CD4-positive, alpha-beta T cell treated with Interleukin-12 subunit alpha and Interleukin-12 subunit beta, for 1 hour (primary cell): Measurements from ENCODE around the gene CAD.
"Not testable (repeated sequence)": the region's sequence is repeated elsewhere in the genome, so short reads cannot be mapped to it uniquely, and the experiment has no call there.

ENCODE experiments used
- DNase-seq: peaks from one replicate; pipeline ENCODE4 v3.0.0-alpha.2; 2020

Gene CAD

DNA sequence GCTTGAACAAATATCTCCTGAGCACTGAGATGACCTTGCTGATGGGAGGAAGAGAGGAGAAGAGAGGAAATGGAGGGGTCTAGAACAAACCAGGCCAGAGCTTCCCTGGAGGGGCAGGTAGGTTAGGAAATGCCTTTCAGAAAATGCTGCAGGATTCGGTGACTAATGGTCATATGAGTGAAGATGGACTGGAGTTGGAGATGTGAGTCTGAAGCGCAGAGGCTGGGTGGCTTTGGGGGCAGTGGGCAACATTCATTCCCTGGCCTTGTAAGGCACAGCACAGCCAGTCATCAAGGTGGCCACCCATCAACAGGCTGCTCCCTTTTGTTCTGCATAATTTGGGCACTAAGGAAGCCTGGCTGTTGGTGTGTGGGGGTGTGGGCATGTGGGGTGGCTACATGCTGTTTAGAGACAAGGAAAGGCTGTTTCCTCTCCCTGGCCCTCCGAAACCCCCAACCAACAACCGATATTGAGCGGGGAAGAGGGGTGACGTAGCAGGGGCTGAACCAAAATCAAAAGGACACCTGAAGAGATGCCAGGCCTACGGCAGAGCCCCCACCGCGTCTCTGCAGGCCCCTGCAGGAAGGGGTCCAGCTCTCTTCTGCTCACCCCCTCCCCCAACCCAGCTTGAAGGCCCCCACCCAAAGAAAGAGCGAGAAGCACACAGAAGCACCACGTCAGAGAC is 44.2 kb downstream of the CAD start:
- no peak for DNase-seq

DNA sequence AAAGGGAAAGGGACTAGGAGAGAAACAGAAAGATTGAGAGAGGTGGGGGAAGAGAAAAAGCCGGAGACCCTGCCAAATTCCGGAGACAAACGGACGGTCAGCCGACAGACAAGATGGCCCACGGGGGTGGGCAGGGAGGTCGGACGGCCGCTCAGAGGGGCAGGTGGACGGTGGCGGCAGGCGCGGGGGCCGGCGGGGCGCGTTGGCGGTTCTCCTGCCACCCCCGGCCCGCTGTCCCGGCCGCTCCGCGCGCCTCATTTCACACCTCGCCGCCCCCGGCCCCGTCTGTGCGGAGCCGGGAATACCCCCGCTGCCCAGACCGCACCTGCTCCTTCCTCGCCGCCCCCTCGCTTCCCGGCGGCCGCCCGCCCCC is 44.7 kb downstream of the CAD start:
- DNase-seq, result no peak

DNA sequence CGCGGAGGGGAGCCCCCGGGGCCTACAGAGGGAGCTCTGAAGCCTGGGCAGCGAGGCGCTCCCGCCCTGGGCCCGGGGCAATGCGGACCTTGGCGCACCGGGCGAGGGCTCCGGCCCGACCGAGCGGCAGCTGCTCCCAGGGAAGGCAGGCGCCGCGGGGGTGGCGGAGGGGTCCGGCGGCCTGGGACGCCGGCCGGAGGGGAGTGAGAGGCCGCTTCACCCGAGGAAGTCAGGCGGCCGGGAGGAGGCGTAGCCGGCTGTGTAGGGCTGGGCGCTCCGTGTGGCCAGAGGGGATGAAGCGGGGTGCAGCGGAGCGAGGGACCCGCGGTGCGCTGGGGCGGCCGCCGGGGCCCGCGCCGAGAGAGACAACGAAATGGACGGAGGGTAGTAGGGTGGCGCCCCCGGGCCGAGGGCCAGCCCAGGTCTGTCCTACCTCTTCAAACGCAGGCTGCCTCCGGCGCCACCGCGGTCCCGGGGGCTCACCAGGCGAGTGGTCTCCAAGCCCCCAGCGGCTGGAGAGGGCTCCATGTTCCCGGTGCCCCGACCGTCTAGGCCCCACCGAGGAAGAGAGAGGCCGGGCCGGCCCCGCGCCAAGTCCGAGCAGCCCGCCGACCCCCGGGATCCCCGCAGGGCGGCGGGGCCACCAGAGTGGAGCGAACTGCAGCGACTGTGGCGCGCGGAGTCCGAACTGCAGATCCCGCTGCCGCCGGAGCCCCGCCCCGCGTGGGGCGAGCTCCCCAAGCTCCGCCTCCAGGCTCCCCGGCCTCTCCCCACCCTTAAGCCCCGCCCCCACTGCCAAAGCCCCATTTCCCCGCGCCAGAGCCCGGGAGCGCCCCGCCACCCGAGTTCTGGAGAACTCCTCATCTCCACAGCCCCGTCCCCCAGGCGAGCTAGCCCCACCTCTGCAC is 45.5 kb downstream of the CAD start, which contains the start of gene SLC30A3:
SLC30A3 (minus strand) TSS at position 669 of the 908 bp plus-strand sequence; CDS start at position 528, 141 bp downstream.
- peak; percentile 77 for DNase-seq

DNA sequence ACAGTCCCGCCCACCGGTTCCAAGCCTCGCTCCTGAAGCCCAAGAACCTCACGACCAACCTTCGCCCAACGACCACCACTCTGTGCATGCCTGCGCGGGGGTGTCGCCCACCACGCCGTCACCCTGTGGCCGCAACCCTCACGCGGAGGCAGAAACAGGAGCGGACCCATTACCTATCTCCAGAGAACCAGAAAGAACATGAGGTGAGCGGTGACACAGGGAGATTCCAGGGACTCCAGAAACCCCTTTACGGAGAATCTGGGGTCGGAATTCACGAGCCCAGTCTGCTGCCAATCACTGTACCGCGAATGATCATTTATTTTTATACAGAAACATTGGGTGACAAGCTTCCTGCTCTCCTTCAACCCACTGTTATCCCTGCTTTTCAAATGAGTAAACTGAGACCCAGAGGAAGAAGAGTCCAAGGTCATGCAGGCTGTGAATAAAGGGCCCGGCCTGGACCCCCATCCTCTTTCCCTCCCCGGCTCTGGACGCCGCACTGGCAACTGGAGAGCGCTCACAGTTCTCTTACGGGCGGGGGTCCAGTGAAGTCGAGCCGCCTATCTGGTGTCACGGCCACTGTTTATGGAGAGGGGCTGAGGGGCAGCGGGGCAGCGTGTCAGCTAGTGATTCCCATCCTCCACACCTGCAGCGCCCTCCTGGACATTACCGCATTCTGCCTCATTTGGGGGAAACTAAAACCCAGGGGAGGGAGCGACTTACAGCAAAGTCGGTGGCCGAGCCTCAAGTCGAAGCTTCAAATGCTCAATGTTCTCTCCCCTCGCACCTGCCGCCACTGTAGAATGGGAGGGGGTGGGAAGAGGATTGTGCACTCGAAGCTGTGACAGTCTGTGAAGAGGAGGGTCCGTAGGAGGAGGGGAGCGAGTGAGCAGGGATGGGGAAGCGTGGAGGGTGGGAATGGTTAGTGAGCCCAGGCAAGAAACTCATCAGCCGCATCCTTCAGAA is 46.4 kb downstream of the CAD start:
- peak; percentile 12 for DNase-seq

DNA sequence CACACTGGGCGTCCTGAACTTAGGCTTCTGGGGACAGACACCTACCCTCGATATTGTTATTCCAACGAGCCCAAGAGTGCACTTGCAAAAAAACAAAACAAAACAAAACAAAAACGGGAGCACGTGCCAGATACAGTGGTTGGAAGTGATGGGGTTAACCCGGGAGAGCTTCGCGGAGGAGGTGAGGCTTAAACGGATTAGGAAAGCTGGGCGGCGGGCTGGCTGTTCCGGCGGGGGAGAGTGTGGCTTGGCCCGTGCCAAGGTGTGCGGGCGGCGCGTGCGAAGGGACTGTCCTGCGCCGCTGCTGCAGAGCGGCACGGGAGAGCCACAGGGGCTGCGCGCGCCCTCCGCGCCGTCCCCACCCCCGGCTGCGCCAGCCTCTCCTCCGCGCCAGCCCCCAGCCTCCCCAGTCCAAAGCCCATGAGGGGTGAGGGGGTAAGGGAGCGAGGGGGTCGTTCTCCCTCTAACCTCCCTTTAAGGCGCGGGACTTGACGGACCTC is 47.1 kb downstream of the CAD start:
- peak; percentile 22 for DNase-seq

DNA sequence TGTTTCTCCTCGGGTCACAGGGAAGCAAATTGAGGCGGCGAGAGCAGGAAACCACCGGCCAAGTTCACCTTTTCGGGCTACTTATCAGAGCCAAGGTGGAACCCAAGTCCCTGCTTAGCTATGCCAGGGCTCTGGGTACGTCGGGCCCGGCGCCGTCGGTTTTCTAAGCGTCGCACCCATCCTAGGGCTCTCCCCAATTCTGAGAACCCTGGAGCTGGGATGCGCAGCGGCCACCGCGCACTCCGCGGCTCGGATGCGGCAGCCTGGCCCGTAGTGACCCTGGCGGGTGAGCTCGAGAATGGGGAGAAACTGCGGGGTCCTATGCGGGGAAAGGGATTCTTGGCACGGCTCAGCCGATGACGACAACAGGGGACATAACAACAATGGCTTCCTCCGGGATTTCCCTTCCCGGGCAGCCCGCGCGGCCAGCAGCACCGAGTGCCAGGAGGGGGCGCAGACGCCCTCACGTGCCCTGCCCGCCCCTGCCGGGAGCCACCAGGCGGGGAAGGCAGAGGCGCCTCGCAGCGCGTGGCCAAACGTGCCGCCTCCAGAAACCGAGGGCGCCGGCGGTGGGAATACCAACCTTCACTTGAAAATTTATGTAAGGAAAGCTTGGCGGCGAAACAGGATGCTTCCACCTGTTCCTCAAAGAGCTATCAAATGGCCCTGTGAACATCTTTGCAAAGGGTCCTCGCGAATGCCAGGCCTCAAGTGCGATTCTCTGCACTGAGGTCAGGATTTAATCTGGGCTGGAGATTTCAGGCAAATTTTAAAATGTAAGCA is 47.8 kb downstream of the CAD start:
- DNase-seq, result peak; percentile 77

DNA sequence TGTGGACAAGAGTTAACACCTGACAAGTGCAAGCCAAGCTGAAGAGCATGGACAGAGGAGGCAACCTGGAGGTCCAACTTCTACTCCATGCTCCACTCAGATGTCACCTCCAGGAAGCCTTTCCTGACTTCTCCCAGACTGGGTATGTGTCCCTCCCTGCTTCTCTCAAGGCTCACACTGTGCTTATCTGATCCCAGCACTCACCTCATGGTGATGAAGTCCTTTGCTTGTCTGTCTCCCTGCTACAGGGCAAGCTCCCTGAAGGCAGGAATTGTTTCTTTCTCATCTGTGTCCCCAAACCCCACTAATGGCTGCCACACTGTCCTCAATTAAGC is 48.3 kb downstream of the CAD start:
- no peak for DNase-seq

DNA sequence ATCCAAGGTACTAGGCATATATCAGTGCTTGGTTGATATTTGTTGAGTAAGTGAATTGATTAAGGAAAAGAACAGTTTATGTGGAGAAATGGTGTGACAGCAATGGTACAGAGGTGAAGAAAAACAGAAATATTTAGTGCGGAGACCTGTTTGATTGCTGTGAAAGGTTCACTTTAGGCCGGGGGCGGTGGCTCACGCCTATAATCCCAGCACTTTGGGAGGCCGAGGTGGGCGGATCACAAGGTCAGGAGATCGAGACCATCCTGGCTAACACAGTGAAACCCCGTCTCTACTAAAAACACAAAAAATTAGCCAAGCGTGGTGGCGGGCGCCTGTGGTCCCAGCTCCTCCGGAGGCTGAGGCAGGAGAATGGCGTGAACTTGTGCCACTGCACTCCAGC is 51.1 kb downstream of the CAD start:
- DNase-seq, result not testable (repeated sequence)

DNA sequence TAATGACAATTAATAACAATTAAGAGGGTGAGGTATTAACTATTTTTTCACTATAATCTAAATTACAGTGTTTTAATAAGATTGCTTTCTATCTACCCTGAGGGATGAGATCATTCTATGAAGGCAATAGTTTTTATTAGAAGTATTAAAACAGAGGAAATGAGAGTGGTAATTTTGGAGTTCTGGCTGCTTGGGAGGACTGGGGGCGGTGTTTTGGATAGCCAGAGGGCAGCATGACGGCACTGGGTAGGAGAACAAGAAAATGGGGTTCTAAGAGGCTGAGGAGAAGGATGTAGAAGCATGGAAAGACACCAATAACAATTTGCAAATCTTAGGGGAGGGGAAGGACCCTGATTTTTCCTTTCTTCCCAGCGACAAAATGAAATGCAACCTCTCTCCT is 53.0 kb downstream of the CAD start:
- DNase-seq, result no peak

DNA sequence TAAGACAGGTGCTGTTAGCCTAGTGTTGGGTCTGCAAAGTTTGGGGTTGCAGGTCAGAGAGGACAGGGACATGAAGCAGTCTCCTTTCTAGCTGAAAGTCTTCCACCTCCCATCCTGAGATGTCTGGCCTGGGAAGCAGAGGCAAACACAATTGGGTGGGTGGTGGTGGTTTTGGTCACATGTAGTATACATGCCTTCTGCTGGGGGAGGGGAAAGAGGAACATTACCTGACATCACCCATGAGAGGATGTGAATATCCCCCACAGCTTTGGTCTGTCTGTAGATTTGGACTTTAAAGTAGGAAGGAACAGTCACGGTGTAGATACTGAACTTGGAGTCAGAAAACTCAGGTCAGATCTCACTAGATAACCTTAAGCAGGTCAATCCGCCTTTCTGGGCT is 53.5 kb downstream of the CAD start:
- no peak for DNase-seq

DNA sequence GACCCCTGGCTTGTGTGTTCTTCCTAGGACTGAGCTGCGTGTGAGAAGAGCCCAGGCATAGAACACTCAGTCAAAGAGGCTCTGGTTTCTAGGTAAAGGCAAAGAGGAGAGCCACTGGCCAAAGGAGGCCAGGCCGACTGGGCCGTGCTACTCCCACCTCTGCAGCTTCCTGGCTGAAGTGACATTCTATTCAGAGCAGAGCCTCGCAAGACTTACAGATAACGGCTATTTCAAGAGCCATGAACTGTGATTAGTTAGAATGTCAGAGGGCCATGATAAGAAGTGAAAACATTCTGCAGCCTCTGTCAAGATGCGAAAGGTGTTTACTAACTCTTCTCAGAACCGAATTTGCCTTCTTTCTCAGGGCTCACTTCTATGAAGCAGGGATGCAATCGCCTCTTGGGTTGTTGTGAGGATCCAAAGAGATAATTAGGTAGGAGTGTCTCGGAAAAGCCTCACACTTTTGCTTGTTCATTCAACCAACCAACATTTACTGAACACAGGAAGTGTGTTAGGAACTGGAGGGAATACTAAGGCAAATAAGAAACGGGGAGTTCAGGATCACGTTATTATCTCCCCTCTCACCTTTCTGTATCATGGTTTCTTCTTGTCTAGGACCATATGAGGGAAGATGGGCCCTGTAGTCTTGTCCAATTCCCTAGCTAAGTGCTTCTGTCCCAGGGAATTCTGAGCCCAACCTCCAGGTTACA is 54.6 kb downstream of the CAD start:
- DNase-seq, result no peak

DNA sequence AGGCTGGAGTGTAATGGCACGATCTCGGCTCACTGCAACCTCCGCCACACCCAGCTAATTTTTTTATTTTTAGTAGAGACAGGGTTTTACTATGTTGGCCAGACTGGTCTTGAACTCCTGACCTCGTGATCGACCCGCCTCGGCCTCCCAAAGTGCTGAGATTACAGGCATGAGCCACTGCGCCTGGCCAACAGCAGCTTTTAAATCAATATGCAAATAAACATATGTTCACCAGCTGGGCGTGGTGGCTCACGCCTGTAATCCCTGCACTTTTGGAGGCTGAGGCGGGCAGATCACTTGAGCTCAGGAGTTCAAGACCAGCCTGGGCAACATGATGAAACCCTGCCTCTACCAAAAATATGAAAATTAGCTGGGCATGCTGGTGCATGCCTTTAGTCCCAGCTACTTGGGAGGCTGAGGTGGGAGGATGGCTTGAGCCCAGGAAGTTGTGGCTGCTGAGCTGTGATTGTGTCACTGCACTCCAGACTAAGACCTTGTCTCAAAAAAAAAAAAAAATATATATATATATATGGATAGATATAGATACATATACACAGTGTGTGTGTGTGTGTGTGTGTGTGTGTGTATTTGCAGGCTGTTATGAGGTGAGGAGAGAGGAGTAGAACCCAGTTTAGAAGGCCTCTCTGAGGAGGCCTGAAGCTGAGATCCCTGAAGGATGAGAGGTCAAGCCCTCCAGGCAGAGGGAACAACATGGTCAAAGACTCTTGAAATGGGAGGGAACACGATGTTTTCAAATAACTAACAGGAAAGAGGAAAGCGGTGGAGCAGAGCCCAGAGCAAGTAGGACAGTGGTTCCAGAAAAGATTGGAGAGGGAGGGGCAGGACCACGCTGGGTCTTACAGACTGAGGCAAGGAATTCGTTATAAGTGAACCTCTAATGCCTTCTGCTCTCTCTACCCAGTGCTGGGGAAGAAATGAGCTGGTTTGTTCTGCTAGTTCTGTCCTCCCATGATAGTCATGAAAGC is 55.7 kb downstream of the CAD start:
- DNase-seq, result not testable (repeated sequence)

DNA sequence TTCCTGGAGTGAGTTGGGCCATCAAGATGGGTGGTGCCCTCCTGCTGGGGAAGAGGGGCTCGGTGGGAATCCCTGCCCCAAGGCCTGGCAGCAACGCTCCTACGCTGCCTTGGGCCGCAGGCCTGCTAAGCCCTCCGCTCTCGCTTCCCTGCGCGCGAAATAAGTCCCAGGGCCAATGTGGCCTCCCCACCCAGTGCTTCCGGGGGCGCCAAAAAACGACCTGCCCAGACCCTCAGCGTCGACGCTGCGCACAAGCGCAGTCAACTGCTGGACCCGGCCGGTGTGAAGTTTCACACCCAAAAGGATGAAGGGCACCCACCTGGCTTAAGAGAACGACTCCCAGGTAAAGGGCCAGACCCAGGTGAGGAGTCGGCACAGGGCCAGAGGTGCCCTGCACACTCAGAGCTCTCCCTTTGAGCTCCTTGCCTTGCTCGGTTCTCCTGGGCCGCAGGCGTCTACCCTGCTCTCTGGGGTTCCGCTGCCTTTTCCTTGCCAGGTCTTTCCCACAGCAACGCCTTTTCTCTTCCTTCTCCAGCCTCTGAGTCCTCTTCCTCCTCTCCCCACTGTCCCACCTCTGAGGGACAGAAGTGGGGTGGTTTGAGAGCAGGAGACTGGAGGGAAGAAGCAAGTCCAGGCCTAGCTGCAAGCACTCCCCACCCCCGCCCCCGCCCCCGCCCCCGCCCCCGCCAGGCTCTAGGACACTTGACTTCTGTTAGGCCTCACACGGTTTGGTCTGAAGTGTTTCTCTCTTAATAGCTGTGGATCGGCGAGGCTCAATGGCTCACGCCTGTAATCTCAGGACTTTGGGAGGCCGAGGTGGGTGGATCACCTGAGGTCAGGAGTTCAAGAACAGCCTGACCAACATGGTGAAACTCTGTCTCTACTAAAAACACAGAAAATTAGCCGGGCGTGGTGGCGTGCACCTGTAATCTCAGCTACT is 58.3 kb downstream of the CAD start, which contains the start of gene DNAJC5G:
DNAJC5G (plus strand) TSS at position 223 of the 940 bp plus-strand sequence. CDS start 1,296 bp downstream, outside the sequence.
- DNase-seq, result no peak

DNA sequence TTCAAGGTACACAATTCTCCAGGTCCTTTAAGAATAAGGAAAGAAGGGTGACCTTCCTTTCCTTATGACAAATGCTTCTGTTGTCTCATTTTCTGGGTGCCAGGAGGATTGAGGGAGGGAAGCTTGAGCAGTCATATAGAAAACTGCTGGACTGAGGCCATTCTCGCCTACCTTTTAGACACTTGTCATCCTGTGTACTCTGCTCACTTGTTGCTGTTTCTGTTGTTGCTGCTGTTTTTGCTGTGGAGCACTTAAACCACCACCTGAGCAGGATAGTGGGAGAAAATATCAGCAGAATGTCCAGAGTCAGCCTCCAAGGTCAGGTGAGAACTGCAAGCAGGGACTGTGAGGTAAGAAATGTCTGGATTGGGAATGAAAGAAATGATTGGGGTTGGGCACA is 60.8 kb downstream of the CAD start:
- DNase-seq, result no peak

DNA sequence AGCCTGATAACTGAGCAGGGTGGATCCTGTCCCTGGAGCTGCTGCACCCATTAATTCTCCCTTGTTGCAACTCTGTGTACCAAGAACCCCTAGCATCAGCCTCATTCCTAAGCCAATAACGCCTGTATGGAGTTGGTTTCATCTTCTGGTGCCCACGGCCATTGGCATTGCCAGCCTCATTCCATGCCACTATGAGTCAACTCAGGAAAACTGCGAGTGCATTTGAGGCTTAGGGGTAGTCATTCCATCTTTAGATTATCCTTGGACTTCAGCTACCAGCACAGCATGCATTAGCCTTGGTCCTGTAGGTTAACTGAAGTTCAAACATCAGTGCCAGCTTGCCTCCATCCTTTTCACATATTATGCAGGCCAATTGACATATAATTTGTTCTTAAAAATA is 63.7 kb downstream of the CAD start:
- DNase-seq, result no peak

DNA sequence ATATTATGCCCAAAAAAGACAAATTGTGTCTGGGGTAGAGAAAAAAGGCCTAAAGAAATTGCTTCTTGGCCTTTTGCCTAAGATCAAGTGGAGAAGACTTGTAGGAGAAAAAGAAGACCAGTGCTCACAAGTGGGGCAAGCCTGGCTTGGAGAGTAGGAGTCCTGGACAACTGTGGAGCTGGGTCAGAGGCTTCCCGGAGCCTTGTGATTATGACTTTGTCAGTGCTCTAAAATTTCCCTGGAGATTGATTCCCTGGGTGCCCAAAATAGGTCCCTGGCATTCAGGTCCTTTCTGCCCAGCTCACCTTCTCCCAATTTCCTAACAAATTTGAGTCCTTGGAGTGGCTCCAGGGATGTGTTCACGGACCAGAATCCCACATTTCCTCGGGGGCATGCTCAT is 64.3 kb downstream of the CAD start:
- DNase-seq, result no peak

DNA sequence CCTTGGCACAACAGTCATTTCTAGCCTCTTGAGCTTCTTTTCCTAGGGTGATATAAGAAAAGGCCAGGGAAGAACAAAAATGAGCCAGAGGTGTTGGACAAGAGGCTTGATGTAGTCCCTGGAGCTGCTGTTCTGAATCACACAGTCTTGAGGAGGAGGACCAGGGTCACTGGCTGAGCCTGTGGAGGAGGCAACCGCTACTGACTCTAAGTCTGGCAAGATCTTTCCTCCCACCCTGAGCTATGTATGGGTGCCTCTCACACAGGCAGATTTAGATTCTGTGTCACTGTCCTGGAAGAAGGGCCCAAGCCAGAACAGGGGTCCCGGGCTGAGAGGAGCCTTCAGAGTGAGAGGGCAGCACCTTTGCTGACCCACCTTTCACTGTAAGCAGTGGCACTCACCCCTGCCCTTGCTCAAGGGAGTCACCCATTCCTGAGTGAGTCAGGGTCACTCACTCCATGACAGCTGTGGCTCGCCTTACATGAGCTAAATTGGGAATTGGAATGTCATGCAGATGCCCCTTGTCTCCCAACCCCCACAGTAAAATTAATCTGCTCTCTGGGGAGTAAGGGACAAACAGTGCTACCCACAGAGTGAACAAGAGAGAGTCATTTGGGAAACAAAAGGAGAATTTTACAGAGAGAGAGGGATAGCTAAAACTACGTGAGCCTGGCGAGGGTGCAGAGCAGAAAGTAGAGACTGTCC is 64.8 kb downstream of the CAD start, which contains the start of gene TRIM54:
TRIM54 (plus strand) TSS at position 575 of the 705 bp plus-strand sequence. CDS start 303 bp downstream, outside the sequence.
- DNase-seq, result no peak

DNA sequence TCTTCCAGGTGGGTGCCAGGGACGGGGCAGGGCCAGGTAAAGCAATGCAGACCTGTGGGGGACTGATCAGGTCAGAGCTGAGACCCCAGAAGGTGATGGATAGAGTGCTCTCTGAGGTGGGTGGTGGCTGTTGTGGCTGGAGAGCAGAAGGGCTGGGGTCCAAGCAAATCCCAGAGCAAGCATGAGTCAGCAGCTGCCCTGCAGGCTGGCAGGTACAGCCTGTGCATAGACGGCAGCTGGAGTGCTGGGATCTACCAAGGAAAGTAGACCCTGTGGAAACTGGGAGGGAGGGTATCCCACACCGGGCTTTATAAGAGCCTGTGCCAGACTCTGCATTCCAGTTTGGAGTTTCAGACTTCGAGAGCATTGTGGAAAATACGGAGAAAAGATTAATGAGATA is 65.7 kb downstream of the CAD start:
- no peak for DNase-seq
